Uterus (tissue), 2 donors: Measurements from ENCODE around the gene MEGF9.

Experiments
- POLR2A ChIP-seq, 2 donors: fragments of 450-650 bp; IDR thresholded peaks; one replicate each; pipeline ENCODE4 v1.6.1; 2016; ENCODE audit warnings: antibody characterized with exemption in 2 of 2, mild to moderate bottlenecking in 1 of 2, moderate library complexity in 1 of 2
- TF ChIP-seq, protein P1 (sequence below), 4 experiments: fragments of 200-600 bp in 2 of 4; fragments of 450-650 bp in 2 of 4; sonication (generic) in 2 of 4; IDR thresholded peaks; one replicate each; pipeline ENCODE4 v1.5.1; 2016 to 2019; ENCODE audit warnings: antibody characterized with exemption in 4 of 4, mild to moderate bottlenecking in 2 of 4, moderate library complexity in 1 of 4

DNA sequence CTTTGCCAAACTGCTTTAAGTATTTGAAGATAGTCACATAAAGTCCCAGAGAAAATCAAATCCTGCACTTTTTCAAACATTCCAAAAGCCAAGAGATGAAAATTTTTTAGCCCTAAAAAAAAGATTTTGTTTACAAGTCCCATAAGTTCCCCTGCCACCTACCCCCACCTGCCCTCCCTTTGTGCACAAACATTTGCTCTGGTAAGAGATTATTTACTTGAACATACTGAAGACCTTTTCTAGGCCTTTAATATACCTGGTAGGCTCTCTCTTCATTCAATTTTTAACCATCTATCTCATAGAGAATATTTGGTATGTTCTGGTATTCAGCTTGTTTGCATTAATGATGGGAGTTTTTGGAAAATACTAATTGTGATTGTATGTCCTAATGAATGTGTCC is 50.3 kb downstream of the MEGF9 start:
- TF ChIP-seq, protein P1, sequence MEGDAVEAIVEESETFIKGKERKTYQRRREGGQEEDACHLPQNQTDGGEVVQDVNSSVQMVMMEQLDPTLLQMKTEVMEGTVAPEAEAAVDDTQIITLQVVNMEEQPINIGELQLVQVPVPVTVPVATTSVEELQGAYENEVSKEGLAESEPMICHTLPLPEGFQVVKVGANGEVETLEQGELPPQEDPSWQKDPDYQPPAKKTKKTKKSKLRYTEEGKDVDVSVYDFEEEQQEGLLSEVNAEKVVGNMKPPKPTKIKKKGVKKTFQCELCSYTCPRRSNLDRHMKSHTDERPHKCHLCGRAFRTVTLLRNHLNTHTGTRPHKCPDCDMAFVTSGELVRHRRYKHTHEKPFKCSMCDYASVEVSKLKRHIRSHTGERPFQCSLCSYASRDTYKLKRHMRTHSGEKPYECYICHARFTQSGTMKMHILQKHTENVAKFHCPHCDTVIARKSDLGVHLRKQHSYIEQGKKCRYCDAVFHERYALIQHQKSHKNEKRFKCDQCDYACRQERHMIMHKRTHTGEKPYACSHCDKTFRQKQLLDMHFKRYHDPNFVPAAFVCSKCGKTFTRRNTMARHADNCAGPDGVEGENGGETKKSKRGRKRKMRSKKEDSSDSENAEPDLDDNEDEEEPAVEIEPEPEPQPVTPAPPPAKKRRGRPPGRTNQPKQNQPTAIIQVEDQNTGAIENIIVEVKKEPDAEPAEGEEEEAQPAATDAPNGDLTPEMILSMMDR (IDR thresholded peaks at IDR 0.05): no peak
- TF ChIP-seq POLR2A (IDR thresholded peaks at IDR 0.05): no peak
